Esophagus muscularis mucosa (tissue), 4 donors: ENCODE measurements around the gene SH3BP2.

Source experiments
- CTCF ChIP-seq, 3 experiments: fragments of 200-600 bp in 2 of 3; fragments of 450-650 bp in 1 of 3; sonication (generic) in 2 of 3; IDR thresholded peaks; one replicate each; pipeline ENCODE4 v1.5.1; 2017 to 2019; ENCODE audit warnings: antibody characterized with exemption in 3 of 3, mild to moderate bottlenecking in 2 of 3, moderate library complexity in 1 of 3
- EP300 ChIP-seq: sonication (generic); formaldehyde crosslinking; IDR thresholded peaks from one replicate; pipeline ENCODE4 v1.6.1; 2017; ENCODE audit warnings: antibody characterized with exemption
- POLR2A ChIP-seq: fragments of 450-650 bp; IDR thresholded peaks from one replicate; pipeline ENCODE4 v1.6.1; 2017; ENCODE audit warnings: antibody characterized with exemption, moderate library complexity, mild to moderate bottlenecking, low read depth

- TF ChIP-seq CTCF (IDR thresholded peaks at IDR 0.05) (no peak), EP300 (no peak), POLR2A (no peak)
These were observed 35.9 kb downstream of the SH3BP2 start for GRCh38 chr4:2828758-2829181.
